Peyer's patch (tissue), 4 donors: ENCODE measurements around the gene MS4A1. TPM values are rescaled to one million over a fixed set of nuclear protein-coding genes. Genes with fewer than 3 reads are reported as not detected.
"Not testable (repeated sequence)": the region's sequence is repeated elsewhere in the genome, so short reads cannot be mapped to it uniquely, and the experiment has no call there.

Experiments
- DNase-seq, 3 donors: peaks; one replicate each; pipeline ENCODE4 v3.0.0-alpha.2; 2017 to 2019
- H3K27ac ChIP-seq, 4 donors: fragments of 200-600 bp; sonication (generic); one replicate each; pipeline ENCODE4 v1.5.1; 2016 to 2019
- H3K27me3 ChIP-seq, 2 donors: fragments of 200-600 bp; sonication (generic); one replicate each; pipeline ENCODE4 v1.5.1; 2019
- H3K36me3 ChIP-seq, 3 donors: fragments of 200-600 bp; sonication (generic); one replicate each; pipeline ENCODE4 v1.5.1; 2016 to 2019
- H3K4me1 ChIP-seq, 4 donors: fragments of 200-600 bp; sonication (generic); one replicate each; pipeline ENCODE4 v1.5.1; 2016 to 2019
- H3K4me3 ChIP-seq, 4 donors: fragments of 200-600 bp; sonication (generic); 1 replicate in 3 of 4; 2 replicates in 1 of 4; pipeline ENCODE4 v1.5.1; 2016 to 2019; ENCODE audit warnings: mild to moderate bottlenecking in 1 of 4
- H3K9me3 ChIP-seq, 4 donors: fragments of 200-600 bp; sonication (generic); one replicate each; pipeline ENCODE4 v1.5.1; 2016 to 2019; ENCODE audit warnings: mild to moderate bottlenecking in 1 of 4
- POLR2A ChIP-seq, 2 donors: fragments of 450-650 bp; IDR thresholded peaks; one replicate each; pipeline ENCODE4 v1.5.1; 2017; ENCODE audit warnings: antibody characterized with exemption in 2 of 2, mild to moderate bottlenecking in 2 of 2, moderate library complexity in 2 of 2
- total RNA-seq, 4 donors: library from RNA; depleted of rRNA; stranded (reverse); fragments of >200 nt; gene quantifications; one replicate each; pipeline ENCODE4 v1.1.0, GENCODE V29; 2016
- TF ChIP-seq, protein P1 (sequence below), 6 experiments: fragments of 450-650 bp in 4 of 6; fragments of 200-600 bp in 2 of 6; sonication (generic) in 1 of 6; IDR thresholded peaks; one replicate each; pipeline ENCODE4 v1.5.1; 2017 to 2019; ENCODE audit warnings: antibody characterized with exemption in 6 of 6, mild to moderate bottlenecking in 3 of 6, moderate library complexity in 1 of 6

MS4A1 gene
- total RNA-seq, 4 donors from 2014 or later: 3.2 to 260 (median 18.5) TPM; not detected in 1

DNA sequence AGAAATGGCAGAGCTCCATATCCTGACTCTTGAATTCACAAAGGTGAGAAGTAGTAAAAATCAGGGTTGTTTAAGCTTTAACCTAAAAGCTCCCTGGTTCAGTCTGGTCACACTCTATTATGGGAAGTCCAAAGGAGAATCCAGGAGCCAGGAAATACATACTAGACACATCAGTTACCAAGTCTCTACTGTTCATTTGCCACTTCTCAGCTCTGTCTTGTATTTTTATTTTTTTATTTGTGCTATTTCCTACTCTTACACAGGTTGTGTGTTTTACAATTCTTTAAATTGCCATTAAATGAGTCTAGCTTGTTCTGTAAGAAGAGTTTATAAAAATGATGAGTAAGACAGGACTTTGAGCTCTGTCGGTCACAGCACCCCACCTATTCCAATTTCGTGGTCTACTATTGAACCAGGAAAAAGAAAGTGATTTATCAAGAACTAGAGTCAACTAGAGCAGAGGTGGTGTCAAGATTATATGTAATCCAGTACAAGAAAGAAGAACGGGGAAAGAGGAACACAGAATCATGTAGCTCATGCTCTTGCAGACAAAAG, 46.7 kb downstream of the MS4A1 start:
- H3K27ac ChIP-seq: peak overlapping the region in 3 of 4 donors; percentile 45 to 74 (median 68)

DNA sequence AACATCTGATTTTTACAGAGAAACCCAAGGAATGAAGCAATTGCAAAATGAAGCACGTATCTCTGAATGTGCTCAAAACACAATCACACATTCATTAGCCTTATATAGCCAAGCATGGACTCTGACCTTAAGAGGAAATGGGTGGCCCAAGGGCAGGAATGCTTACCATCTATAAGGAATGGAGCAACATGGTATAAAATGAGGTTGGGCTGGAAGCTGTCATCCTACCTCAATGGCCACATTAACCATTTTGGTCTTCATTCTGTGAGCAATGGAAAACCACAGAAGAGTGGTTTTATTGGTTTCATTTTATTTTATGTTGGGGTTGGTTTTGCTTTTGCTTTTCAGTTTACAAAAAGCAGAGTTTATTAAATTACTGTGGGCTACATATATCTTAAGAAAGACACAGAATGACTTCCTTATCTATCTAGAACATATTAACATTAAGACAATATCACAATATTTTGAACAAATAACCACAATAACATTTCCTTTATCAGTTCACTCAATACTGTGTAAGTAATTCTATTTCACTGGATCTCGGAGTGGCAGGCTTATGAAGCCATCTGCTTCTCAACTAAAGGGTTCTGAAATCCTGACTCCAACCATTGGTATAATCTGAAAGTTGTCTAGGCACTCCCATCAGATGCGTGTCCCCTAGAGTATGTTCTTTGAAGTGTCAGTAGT, 48.7 kb downstream of the MS4A1 start:
- no peak for TF ChIP-seq POLR2A (IDR thresholded peaks at IDR 0.05)
- TF ChIP-seq, protein P1, sequence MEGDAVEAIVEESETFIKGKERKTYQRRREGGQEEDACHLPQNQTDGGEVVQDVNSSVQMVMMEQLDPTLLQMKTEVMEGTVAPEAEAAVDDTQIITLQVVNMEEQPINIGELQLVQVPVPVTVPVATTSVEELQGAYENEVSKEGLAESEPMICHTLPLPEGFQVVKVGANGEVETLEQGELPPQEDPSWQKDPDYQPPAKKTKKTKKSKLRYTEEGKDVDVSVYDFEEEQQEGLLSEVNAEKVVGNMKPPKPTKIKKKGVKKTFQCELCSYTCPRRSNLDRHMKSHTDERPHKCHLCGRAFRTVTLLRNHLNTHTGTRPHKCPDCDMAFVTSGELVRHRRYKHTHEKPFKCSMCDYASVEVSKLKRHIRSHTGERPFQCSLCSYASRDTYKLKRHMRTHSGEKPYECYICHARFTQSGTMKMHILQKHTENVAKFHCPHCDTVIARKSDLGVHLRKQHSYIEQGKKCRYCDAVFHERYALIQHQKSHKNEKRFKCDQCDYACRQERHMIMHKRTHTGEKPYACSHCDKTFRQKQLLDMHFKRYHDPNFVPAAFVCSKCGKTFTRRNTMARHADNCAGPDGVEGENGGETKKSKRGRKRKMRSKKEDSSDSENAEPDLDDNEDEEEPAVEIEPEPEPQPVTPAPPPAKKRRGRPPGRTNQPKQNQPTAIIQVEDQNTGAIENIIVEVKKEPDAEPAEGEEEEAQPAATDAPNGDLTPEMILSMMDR (IDR thresholded peaks at IDR 0.05): no peak
- no peak overlapping the region for H3K4me3 ChIP-seq
- DNase-seq: peak in 1 of 3 donors; percentile 69
- no peaks in the 10 kb centered on the region for H3K27me3 ChIP-seq
- peak overlapping the region in 2 of 4 donors; percentile 48 to 55 for H3K27ac ChIP-seq
- H3K36me3 ChIP-seq: no peaks in the 10 kb centered on the region
- H3K9me3 ChIP-seq: no peaks in the 10 kb centered on the region
- peaks cover 0 to 17% (median 0%) of the 10 kb centered on the region in 4 donors for H3K4me1 ChIP-seq

More for the DNA sequence above, 46.7 kb downstream of the MS4A1 start:
- H3K36me3 ChIP-seq: no peaks in the 10 kb centered on the region
- DNase-seq: peak in 1 of 3 donors; percentile 69
- no peaks in the 10 kb centered on the region for H3K27me3 ChIP-seq
- H3K4me1 ChIP-seq: peaks cover 0 to 17% (median 0%) of the 10 kb centered on the region in 4 donors
- no peak for TF ChIP-seq POLR2A (IDR thresholded peaks at IDR 0.05)
- TF ChIP-seq, protein P1 (IDR thresholded peaks at IDR 0.05): no peak
- no peak overlapping the region for H3K4me3 ChIP-seq
- H3K9me3 ChIP-seq: no peaks in the 10 kb centered on the region

DNA sequence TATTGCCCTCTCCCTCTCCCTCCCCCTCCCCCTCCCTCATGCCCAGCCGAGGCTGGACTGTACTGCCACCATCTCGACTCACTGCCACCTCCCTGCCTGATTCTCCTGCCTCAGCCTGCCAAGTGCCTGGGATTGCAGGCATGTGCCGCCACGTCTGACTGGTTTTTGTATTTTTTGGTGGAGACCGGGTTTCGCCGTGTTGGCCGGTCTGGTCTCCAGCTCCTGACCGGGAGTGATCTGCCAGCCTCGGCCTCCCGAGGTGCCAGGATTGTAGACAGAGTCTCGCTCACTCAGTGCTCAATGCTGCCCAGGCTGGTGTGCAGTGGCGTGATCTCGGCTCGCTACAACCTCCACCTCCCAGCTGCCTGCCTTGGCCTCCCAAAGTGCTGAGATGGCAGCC, 54.0 kb downstream of the MS4A1 start:
- not testable (repeated sequence) for H3K36me3 ChIP-seq, H3K9me3 ChIP-seq, DNase-seq, H3K27ac ChIP-seq, H3K4me1 ChIP-seq, H3K27me3 ChIP-seq, H3K4me3 ChIP-seq

DNA sequence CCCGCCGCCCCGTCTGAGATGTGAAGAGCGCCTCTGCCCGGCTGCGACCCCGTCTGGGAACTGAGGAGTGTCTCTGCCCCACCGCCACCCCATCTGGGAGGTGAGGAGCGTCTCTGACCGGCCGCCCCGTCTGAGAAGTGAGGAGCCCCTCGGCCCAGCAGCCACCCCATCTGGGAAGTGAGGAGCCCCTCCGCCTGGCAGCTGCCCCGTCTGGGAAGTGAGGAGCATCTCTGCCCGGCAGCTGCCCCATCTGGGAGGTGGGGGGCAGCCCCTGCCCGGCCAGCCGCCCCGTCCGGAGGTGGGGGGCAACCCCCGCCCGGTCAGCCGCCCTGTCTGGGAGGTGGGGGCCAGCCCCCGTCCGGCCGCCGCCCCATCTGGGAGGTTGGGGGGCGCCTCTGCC, 54.6 kb downstream of the MS4A1 start:
- not testable (repeated sequence) for H3K4me1 ChIP-seq, H3K9me3 ChIP-seq, H3K27ac ChIP-seq, DNase-seq, H3K4me3 ChIP-seq, H3K27me3 ChIP-seq, H3K36me3 ChIP-seq

DNA sequence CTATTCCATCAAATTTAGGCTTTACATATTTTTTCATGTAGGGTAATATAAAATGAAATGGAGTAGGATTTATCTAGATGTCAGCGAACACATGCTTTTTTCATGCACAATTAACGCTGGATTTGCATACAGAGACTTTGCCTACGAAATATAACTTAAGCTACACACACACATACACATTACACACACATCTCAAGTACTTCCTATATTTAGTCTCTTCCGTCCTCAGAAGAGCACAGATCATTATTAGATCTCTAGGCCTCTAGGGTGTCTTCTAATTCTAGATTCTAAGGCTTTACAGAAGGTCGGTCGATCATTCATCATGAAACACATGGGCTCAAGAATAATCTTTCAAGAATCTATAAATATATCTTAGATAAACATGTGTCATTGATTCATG, 55.7 kb downstream of the MS4A1 start:
- Histone ChIP-seq H3K9me3 (no peaks in the 10 kb centered on the region), H3K27me3 (no peaks in the 10 kb centered on the region), H3K36me3 (no peaks in the 10 kb centered on the region), H3K4me3 (no peak overlapping the region), H3K27ac (no peak overlapping the region), H3K4me1 (no peaks in the 10 kb centered on the region)
- DNase-seq: no peak
- TF ChIP-seq, protein P1 (IDR thresholded peaks at IDR 0.05): no peak
- no peak for TF ChIP-seq POLR2A (IDR thresholded peaks at IDR 0.05)

DNA sequence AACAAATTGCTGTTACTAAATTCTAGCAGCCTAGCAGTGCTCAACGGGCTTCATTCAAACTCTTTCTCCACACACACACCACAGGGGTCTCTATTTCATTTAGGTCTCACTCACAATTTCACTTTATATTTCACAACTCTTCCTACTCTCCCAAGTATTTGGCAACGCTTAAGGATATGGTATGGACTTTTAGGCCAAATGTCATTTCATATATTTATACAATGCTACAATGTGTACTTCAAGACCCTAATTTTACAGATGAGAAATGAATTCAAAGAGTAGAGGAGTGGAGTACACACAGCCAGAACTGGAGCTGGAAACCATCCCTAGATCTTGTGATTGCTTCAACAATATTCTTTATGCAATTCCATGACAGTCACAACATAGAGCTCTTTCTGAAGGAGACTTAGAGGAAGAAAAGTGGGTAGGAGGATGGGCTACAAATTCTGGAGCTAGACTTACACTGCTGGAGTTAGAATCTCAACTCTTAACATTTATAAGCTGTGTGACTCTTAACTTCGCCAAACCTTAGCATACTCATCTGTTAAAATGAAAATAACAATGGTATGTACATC, 57.1 kb downstream of the MS4A1 start:
- Histone ChIP-seq H3K27me3 (no peaks in the 10 kb centered on the region), H3K9me3 (no peaks in the 10 kb centered on the region), H3K4me1 (no peaks in the 10 kb centered on the region), H3K4me3 (no peak overlapping the region), H3K36me3 (no peaks in the 10 kb centered on the region), H3K27ac (no peak overlapping the region)
- no peak for DNase-seq
- TF ChIP-seq, protein P1 (IDR thresholded peaks at IDR 0.05): no peak
- TF ChIP-seq POLR2A (IDR thresholded peaks at IDR 0.05): no peak
